Measurements from ENCODE around the gene SYNM.

SYNM gene

DNA sequence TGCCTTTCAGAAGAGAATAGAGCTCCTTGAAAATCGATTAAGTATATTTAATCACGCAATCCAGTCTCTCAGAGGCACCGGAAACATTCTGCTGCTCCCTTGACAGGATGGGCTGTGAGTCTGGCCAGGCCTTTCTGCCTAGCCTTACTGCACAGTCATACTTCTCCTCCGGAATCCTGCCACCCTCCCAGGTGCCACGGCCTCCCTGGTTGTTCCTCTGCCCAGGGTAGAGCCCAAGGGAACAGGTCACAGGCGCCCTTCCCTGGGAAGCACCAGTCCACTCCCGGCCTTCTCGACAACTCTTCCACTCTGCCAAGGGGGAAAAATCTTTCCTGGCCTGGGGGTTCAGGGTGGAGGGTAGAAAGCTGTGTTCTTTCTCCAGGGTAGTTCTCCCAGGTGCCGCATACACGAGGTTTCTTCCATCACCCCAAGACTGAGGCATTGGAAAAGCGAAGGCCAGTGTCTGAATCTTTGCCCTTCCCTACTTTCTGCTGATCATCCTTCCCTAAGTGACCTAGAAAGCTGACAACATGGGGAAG lies 17.4 kb upstream of the SYNM start:
- Histone ChIP-seq H3K9me3 (ENCODE audit: low read length) (no peaks in the 10 kb centered on the region), H3K27me3 (ENCODE audit: control insufficient read depth in 1 of 2, insufficient read depth in 2 of 2, low read length in 2 of 2) (no peaks in the 10 kb centered on the region), H3K4me3 (ENCODE audit: low read depth in 1 of 2, low read length in 2 of 2) (no peak overlapping the region), H3K4me1 (ENCODE audit: insufficient read depth, low read length) (no peaks in the 10 kb centered on the region), H3K9ac (ENCODE audit: low read length) (no peak overlapping the region), H3K36me3 (ENCODE audit: insufficient read depth, low read length) (no peaks in the 10 kb centered on the region), H3K27ac (ENCODE audit: low read depth, low read length) (no peak overlapping the region)

DNA sequence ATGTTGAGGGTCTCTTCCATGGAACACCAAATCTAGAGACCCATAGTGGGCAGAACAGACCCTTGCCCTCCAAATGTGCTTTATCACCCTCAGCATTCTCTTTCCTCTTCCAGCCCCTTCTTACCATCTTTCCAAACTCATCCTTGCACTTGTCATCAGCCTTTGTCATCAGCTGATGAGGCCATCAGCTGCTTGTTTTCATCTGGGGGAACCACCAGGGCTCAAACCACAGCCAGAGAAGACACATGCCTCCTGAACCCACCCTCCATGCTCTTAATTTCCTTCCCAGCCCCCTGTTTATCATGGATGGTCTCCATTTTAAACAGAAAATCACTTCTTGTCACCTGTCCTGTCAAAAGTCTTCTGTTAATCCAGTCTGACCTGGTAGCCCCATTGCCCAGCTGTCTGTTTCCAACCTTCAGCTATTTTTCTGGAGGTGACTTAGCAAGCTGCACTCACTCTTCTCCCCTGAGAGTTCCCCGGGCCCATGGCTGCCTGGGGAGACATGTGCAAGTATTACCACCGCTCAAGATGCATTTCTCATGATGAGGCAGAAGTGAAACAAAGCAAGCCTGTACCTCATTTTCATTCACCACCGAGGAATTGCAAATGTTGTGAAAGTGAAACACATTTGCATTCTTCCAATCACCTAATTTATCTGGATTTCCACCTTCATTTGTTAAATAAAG lies 14.7 kb upstream of the SYNM start:
- no peaks in the 10 kb centered on the region for H3K27me3 ChIP-seq (ENCODE audit: control insufficient read depth in 1 of 2, insufficient read depth in 2 of 2, low read length in 2 of 2)
- no peaks in the 10 kb centered on the region for H3K36me3 ChIP-seq (ENCODE audit: insufficient read depth, low read length)
- H3K9ac ChIP-seq (ENCODE audit: low read length): no peak overlapping the region
- no peak overlapping the region for H3K27ac ChIP-seq (ENCODE audit: low read depth, low read length)
- H3K4me1 ChIP-seq (ENCODE audit: insufficient read depth, low read length): no peaks in the 10 kb centered on the region
- H3K9me3 ChIP-seq (ENCODE audit: low read length): no peaks in the 10 kb centered on the region
- no peak overlapping the region for H3K4me3 ChIP-seq (ENCODE audit: low read depth in 1 of 2, low read length in 2 of 2)

DNA sequence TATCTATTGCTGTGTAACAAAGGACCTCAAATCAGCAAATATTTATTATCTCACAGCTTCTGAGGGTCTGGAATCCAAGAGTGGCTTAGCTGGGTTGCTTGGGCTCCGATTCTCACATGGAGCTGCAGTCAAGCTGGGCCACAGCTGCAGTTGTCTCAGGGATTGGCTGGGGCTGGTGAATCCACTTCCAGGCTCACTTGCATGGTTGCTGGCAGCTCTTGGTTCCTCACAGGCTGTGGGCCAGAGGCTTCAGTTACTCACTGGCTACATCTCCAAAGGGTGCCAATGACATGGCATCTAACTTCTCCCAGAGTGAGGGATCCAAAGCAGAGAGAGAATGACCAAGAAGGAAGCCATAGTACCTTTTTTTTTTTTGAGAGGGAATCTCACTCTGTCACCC lies 13.9 kb upstream of the SYNM start:
- H3K9ac ChIP-seq (ENCODE audit: low read length): no peak overlapping the region
- no peak overlapping the region for H3K4me3 ChIP-seq (ENCODE audit: low read depth in 1 of 2, low read length in 2 of 2)
- no peaks in the 10 kb centered on the region for H3K9me3 ChIP-seq (ENCODE audit: low read length)
- no peaks in the 10 kb centered on the region for H3K27me3 ChIP-seq (ENCODE audit: control insufficient read depth in 1 of 2, insufficient read depth in 2 of 2, low read length in 2 of 2)
- H3K27ac ChIP-seq (ENCODE audit: low read depth, low read length): no peak overlapping the region
- no peaks in the 10 kb centered on the region for H3K4me1 ChIP-seq (ENCODE audit: insufficient read depth, low read length)
- no peaks in the 10 kb centered on the region for H3K36me3 ChIP-seq (ENCODE audit: insufficient read depth, low read length)

- no peaks in the 10 kb centered on the region for H3K36me3 ChIP-seq (ENCODE audit: insufficient read depth, low read length)
- no peaks in the 10 kb centered on the region for H3K9me3 ChIP-seq (ENCODE audit: low read length)
- H3K27ac ChIP-seq (ENCODE audit: low read depth, low read length): no peak overlapping the region
- H3K9ac ChIP-seq (ENCODE audit: low read length): no peak overlapping the region
- no peaks in the 10 kb centered on the region for H3K27me3 ChIP-seq (ENCODE audit: control insufficient read depth in 1 of 2, insufficient read depth in 2 of 2, low read length in 2 of 2)
- no peaks in the 10 kb centered on the region for H3K4me1 ChIP-seq (ENCODE audit: insufficient read depth, low read length)
- no peak overlapping the region for H3K4me3 ChIP-seq (ENCODE audit: low read depth in 1 of 2, low read length in 2 of 2)
These were observed 12.2 kb upstream of the SYNM start for GRCh38 chr15:99092554-99093172.

GRCh38 chr15:99095626-99096025 lies 9.3 kb upstream of the SYNM start:
- Histone ChIP-seq H3K27me3 (ENCODE audit: control insufficient read depth in 1 of 2, insufficient read depth in 2 of 2, low read length in 2 of 2) (no peaks in the 10 kb centered on the region), H3K9me3 (ENCODE audit: low read length) (no peaks in the 10 kb centered on the region), H3K4me3 (ENCODE audit: low read depth in 1 of 2, low read length in 2 of 2) (no peak overlapping the region), H3K27ac (ENCODE audit: low read depth, low read length) (no peak overlapping the region), H3K36me3 (ENCODE audit: insufficient read depth, low read length) (no peaks in the 10 kb centered on the region), H3K9ac (ENCODE audit: low read length) (no peak overlapping the region), H3K4me1 (ENCODE audit: insufficient read depth, low read length) (no peaks in the 10 kb centered on the region)

GRCh38 chr15:99096173-99096893 lies 8.5 kb upstream of the SYNM start:
- H3K27ac ChIP-seq (ENCODE audit: low read depth, low read length): no peak overlapping the region
- H3K4me1 ChIP-seq (ENCODE audit: insufficient read depth, low read length): no peaks in the 10 kb centered on the region
- no peaks in the 10 kb centered on the region for H3K9me3 ChIP-seq (ENCODE audit: low read length)

DNA sequence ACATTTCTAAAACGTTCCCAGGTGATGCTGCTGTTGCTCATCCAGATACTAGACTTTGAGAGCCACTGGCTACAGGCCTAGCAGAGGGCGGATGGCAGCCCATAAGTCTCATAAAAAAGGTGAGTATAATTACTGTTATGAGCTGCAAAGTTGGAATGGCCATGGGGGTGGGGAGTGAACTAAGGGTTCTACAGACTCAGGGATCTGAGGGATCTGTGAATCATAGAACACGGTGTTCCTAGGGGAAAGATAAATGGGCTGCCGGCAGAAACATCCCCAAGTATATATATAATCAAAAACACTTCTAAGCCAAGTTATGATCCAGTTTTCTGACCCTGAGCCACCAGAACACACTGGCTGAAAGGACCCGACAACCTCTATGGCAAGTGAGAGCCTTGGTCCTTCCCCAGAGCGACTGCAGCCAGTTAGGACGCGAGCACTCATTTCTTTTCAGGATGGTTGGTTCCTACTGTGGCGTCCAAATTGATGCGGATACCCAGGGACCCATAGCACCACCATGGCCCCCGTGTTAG lies 7.9 kb upstream of the SYNM start:
- Histone ChIP-seq H3K4me1 (ENCODE audit: insufficient read depth, low read length) (no peaks in the 10 kb centered on the region), H3K9me3 (ENCODE audit: low read length) (no peaks in the 10 kb centered on the region), H3K27me3 (ENCODE audit: control insufficient read depth in 1 of 2, insufficient read depth in 2 of 2, low read length in 2 of 2) (no peaks in the 10 kb centered on the region), H3K4me3 (ENCODE audit: low read depth in 1 of 2, low read length in 2 of 2) (no peak overlapping the region), H3K36me3 (ENCODE audit: insufficient read depth, low read length) (no peaks in the 10 kb centered on the region), H3K9ac (ENCODE audit: low read length) (no peak overlapping the region), H3K27ac (ENCODE audit: low read depth, low read length) (no peak overlapping the region)

More at GRCh38 chr15:99096173-99096893, 8.5 kb upstream of the SYNM start:
- H3K27me3 ChIP-seq (ENCODE audit: control insufficient read depth in 1 of 2, insufficient read depth in 2 of 2, low read length in 2 of 2): no peaks in the 10 kb centered on the region
- no peak overlapping the region for H3K4me3 ChIP-seq (ENCODE audit: low read depth in 1 of 2, low read length in 2 of 2)
- no peak overlapping the region for H3K9ac ChIP-seq (ENCODE audit: low read length)
- no peaks in the 10 kb centered on the region for H3K36me3 ChIP-seq (ENCODE audit: insufficient read depth, low read length)

DNA sequence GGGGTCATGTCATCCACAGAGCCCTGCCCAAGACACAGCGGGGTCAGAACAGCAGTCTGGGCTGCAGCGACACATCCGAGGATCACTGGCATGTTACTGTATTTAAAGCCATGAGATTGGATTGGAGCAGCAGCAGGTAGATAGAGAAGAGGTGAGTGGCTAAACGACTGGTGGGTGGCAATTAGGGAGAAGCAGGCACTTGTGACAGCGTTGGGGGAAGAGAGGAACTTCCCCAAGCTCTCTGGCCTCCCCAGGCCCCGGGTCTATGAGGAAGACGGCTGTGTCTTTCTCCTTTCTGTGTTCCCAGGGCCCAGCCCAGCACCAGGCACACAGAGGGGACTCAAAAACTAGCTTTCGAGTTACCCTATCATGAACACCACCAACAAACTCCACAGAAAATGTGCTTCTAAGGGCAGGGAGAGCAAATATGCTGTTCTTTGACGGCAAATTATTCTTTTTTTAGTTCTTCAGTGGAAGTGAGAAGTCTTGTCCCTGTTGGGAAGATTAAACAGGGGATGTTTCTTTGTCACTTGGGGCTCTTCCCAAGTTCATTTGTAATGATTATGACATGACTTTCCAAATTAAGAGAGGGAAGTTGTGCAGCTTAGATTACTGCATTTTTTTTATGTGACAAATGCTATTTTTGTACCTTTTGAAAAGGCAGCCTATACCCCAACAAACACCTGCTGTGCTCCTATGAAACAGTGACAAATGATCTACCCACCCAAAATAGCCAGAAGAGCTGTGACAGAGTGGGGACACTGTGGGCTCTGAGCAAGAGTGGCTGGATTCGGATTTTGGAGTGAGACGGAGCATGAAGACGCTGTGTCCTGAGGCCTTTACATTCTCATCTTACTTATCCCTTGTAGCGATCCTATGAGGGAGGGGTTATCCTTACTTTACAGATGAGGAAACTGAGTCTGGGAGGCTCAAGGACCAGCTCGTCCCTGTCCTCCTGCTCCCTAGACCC lies 7.2 kb upstream of the SYNM start:
- Histone ChIP-seq H3K27me3 (ENCODE audit: control insufficient read depth in 1 of 2, insufficient read depth in 2 of 2, low read length in 2 of 2) (no peaks in the 10 kb centered on the region), H3K9ac (ENCODE audit: low read length) (no peak overlapping the region), H3K9me3 (ENCODE audit: low read length) (no peaks in the 10 kb centered on the region), H3K4me1 (ENCODE audit: insufficient read depth, low read length) (no peaks in the 10 kb centered on the region), H3K36me3 (ENCODE audit: insufficient read depth, low read length) (no peaks in the 10 kb centered on the region), H3K27ac (ENCODE audit: low read depth, low read length) (no peak overlapping the region), H3K4me3 (ENCODE audit: low read depth in 1 of 2, low read length in 2 of 2) (no peak overlapping the region)

DNA sequence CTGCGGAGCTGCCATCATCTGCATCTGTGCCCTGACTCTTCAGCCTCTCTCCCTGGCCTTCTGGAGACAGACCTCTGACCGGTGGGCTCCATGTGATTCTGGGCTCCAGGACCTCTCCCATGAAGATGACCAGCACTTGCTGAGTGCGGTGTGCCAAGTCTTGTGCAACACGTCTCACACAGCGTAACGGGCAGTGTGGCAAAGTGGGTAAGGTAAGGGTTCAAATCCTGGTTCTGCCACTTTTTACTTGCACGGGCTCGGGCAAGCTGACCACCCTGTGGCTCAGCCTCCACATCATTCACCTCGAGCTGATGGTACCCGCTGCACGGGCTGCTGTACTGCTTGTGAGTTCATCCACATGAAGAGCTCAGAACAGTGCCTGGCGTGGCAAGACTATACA lies 6.5 kb upstream of the SYNM start:
- H3K9ac ChIP-seq (ENCODE audit: low read length): no peak overlapping the region
- no peak overlapping the region for H3K27ac ChIP-seq (ENCODE audit: low read depth, low read length)
- no peaks in the 10 kb centered on the region for H3K36me3 ChIP-seq (ENCODE audit: insufficient read depth, low read length)
- H3K4me3 ChIP-seq (ENCODE audit: low read depth in 1 of 2, low read length in 2 of 2): no peak overlapping the region
- no peaks in the 10 kb centered on the region for H3K27me3 ChIP-seq (ENCODE audit: control insufficient read depth in 1 of 2, insufficient read depth in 2 of 2, low read length in 2 of 2)
- H3K9me3 ChIP-seq (ENCODE audit: low read length): no peaks in the 10 kb centered on the region
- no peaks in the 10 kb centered on the region for H3K4me1 ChIP-seq (ENCODE audit: insufficient read depth, low read length)

DNA sequence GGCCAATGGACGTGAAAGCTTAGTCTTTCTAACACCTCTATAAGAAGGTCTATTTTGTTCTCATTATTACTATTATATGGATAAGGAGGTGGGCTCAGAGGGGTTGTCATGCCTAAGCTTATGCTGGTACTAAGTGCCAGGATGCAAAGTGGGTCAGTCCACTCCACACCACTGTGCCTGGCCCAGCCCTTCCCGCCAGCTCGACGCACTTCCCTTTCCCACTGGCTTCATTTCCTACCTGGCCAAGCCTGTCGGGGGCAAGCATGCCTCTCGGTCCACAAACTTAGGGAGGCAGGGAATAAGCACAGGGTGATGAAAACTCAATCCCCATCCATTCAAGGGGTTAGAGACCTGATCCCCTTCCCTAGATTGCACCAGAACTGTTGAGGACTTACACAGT lies 5.9 kb upstream of the SYNM start:
- Histone ChIP-seq H3K27me3 (ENCODE audit: control insufficient read depth in 1 of 2, insufficient read depth in 2 of 2, low read length in 2 of 2) (no peaks in the 10 kb centered on the region), H3K27ac (ENCODE audit: low read depth, low read length) (no peak overlapping the region), H3K36me3 (ENCODE audit: insufficient read depth, low read length) (no peaks in the 10 kb centered on the region), H3K4me3 (ENCODE audit: low read depth in 1 of 2, low read length in 2 of 2) (no peak overlapping the region), H3K4me1 (ENCODE audit: insufficient read depth, low read length) (no peaks in the 10 kb centered on the region), H3K9ac (ENCODE audit: low read length) (no peak overlapping the region), H3K9me3 (ENCODE audit: low read length) (no peaks in the 10 kb centered on the region)

DNA sequence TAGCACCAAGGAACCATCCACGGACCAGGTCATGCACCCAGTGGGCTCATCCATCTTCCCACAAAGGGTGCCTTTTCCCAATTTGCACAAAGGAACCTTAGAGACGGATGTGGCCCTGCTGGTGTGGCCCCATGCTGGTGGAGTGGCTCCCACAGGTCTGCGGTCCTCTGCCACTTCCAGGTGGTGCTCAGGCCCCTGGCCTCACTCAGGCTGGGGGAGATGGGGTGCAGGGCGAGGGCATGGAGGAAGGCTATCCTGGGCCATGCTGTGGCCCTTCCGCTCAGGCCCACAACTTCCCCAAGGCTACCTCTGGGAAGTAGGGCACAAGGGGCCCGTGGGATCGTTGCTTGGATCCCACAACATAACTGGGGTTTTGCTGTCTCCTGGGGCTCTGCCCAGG lies 5.2 kb upstream of the SYNM start:
- Histone ChIP-seq H3K27ac (ENCODE audit: low read depth, low read length) (no peak overlapping the region), H3K9ac (ENCODE audit: low read length) (no peak overlapping the region), H3K4me3 (ENCODE audit: low read depth in 1 of 2, low read length in 2 of 2) (no peak overlapping the region), H3K36me3 (ENCODE audit: insufficient read depth, low read length) (no peaks in the 10 kb centered on the region), H3K4me1 (ENCODE audit: insufficient read depth, low read length) (no peaks in the 10 kb centered on the region), H3K9me3 (ENCODE audit: low read length) (no peaks in the 10 kb centered on the region), H3K27me3 (ENCODE audit: control insufficient read depth in 1 of 2, insufficient read depth in 2 of 2, low read length in 2 of 2) (no peaks in the 10 kb centered on the region)

Measured in muscle layer of colon (tissue), 2 donors.